D721Med (cell line): ENCODE measurements around the gene XYLT1.
A peak's percentile ranks its signal among the peaks of the same experiment; 100 is the strongest.

Experiments
- DNase-seq: peaks from one replicate; pipeline ENCODE4 v3.0.0; 2011; ENCODE audit warnings: low spot score; ENCODE audit not compliant: insufficient read length
- FAIRE-seq: peaks from 2 replicates; lab custom pipeline; 2011; peaks lifted over from hg19 to GRCh38; lab: Jason Lieb, UNC
- TF ChIP-seq, protein P1 (sequence below): IDR thresholded peaks from 2 replicates; pipeline ENCODE4 v1.5.1; 2012; ENCODE audit warnings: mild to moderate bottlenecking, control low read depth; ENCODE audit not compliant: insufficient read depth; ENCODE audit errors: missing control alignments

Gene XYLT1

DNA sequence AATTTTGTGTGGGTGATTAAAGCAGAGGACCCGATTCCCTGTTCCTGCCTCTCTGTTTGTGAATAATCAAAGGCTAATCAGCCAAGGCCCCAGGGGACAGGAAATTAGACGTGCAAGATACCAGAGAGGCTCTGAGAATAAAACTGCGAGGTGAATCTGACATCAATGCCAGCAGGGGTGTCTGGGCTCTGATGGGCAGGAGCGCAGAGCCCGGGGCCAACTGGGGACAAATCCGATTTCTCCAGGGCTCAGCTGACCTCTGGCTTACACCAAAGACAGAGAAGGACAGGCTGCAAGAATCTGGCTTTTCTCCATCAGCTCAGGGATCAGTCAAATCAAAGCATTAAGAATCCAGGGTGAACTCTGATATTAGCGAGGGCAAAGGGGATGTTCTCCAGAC lies 174.3 kb downstream of the XYLT1 start:
- no peak for FAIRE-seq
- TF ChIP-seq, protein P1, sequence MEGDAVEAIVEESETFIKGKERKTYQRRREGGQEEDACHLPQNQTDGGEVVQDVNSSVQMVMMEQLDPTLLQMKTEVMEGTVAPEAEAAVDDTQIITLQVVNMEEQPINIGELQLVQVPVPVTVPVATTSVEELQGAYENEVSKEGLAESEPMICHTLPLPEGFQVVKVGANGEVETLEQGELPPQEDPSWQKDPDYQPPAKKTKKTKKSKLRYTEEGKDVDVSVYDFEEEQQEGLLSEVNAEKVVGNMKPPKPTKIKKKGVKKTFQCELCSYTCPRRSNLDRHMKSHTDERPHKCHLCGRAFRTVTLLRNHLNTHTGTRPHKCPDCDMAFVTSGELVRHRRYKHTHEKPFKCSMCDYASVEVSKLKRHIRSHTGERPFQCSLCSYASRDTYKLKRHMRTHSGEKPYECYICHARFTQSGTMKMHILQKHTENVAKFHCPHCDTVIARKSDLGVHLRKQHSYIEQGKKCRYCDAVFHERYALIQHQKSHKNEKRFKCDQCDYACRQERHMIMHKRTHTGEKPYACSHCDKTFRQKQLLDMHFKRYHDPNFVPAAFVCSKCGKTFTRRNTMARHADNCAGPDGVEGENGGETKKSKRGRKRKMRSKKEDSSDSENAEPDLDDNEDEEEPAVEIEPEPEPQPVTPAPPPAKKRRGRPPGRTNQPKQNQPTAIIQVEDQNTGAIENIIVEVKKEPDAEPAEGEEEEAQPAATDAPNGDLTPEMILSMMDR = no peak
- peak; percentile 53 for DNase-seq

DNA sequence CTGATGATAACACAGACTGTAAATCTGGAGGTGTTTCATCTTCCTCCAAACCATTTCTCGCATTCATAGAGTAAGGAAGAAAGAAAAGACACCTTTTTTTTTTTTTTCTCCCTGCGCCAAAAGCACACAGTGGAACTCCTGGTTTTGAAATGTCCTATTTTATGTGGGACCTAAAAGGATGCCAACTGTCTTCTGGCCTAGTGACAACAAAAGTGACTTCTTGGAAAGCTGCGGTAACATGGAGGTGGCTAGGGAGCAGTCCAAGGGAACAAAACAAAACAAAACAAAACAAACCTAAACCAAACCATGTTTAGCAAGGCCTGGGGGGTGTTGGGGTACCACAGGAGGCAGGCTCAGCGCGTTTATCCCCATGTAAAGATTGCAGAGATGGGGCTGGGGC lies 174.8 kb downstream of the XYLT1 start:
- no peak for DNase-seq
- no peak for FAIRE-seq
- TF ChIP-seq, protein P1 = no peak

DNA sequence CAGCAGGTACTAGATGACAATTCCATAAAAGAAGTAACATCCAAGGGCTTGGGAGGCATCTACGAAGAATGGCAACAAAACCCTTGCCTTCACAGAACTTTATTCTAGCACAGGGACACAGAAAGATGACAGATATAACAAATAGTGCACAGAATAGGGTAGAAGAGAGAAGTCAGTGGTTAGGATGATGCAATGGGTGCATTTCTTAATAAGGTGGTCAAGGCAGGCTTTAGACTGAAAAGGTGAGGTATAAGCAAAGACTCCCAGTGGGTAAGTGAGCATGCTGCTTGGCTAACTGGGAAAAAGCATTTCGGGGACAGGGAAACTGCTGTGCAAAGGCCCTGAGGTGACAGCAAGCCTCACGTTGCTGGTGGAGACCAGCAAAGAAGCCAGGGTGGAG lies 175.9 kb downstream of the XYLT1 start:
- TF ChIP-seq, protein P1 = no peak
- no peak for FAIRE-seq
- DNase-seq = no peak

DNA sequence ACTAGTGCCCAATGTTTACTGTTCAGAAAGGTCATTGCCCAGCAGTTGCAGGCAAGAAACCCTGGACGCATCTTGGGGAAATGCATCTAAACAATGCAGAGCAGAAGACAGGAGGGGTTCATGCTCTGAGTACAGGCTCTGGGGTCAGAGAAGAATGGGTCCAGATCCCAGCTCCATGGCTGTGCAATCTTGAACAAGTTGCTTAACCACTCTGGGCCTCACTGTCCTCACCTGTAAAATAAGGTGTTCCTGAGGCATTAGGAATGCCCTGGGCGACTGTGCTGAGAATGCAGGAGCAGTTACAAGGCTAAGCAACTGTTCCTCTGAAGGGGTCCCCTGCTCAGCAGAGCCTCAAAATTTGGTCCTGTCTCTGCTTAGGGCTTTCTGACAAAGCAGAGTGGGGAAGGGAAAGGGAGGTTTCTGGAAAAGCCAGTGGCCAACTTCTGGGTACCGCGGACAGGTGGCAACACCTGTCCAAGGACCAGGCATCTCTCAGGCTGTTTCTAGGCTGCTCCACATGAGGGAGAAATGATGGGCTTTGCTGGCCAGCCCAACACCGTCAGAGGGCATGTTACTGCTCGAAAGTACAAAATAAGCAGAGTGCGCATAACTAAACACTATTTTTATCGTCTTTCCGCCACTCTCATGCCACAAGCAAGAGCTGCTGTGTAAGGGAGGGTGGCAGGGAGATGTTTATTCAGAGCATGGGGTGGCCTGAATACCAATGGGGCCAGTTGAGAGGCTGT lies 176.8 kb downstream of the XYLT1 start:
- TF ChIP-seq, protein P1 = no peak
- no peak for DNase-seq
- FAIRE-seq = no peak

DNA sequence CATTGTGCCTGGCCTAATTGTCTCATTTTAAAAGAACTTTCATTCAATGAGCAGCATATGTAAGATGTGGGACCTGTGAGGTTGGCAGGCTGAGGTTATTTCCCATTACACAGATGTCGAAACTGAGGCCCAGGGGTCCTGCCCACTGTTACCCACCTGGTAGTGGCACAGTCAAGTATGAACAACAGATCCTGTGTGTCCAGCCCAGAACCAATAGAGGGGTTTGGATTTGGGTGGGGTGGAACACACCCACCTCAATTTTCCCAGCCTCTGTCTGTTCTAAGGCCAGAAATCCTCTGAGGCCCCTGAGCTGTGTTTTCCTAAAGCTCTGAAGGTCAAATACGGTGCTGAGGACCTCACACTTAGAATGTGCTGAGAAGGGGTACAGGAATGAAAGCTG lies 179.5 kb downstream of the XYLT1 start:
- FAIRE-seq (no peak), DNase-seq (no peak)
- TF ChIP-seq, protein P1 = no peak

DNA sequence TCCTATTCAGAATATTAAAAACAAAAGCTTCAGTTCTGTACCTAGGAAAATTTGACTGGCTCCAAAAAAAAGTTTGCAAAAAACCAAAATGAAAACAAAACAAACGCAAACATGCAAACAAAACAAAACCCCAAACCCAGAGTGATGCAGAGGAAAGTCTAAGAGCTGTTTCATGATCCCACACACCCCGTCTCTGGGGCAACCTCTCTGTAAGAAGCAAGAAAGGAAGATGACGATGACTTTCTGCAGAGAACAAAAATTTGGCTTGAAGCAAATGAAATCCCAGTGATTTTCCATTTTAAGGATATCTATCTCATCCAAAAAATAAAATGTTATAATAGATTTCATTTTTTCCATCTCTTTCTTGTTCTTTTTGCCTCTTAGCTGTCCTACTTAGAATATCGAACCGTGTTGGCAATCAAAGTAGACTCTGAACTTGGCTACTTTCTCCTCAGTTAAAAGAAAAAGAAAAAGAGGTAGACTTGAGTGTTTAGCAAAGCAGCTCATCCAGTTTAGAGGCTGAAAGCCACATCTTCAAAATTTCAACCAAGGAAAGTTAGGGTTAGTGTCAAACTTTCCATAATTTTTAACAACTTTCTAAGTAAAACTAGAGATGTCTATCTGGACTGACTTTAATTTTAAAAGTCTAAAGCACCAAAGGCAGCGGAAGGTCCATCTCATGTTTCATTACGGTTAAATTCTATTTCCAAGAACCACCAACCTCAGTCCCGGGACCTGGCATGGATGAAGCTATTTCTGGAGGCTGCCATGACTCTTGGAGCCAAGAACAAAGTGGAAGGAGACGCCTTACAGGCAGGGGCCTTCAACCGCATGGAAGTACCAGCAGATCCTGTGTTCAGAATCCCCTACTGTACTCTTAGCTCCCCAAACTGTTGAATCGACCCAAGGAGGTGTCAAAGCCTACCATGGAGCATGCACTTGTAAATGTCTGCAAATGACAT lies 180.8 kb downstream of the XYLT1 start:
- DNase-seq = no peak
- TF ChIP-seq, protein P1 = no peak
- no peak for FAIRE-seq

DNA sequence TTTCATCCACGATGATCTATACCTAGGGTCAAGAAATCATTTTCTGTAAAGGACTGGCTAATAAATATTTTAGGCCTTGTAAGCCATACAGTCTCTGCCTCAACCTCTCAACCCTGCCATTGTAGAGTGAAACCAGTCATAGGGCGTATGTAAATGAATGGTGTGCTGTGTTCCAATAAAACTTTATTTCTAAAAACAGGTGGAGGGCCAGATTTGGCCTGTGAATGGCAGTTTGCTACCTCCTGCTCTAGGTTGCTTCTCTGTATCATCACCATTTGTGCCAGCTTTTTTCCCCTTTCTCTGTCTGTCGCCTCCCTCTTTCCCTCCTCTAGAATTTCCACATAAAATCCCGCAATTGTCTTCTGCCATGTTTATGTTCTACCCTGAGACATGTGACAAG lies 181.7 kb downstream of the XYLT1 start:
- DNase-seq (no peak), FAIRE-seq (no peak)
- TF ChIP-seq, protein P1 = no peak
